IMR-90 (cell line): Measurements from ENCODE around the gene MACC1.

Experiments
- BHLHE40 ChIP-seq: fragments of 150-350 bp; IDR thresholded peaks from 2 replicates; pipeline ENCODE4 v1.6.1; 2016; ENCODE audit warnings: mild to moderate bottlenecking, low read depth, low read length
- CTCF ChIP-seq: conservative IDR thresholded peaks from 2 replicates; pipeline ENCODE4 v1.5.1; 2012; ENCODE audit warnings: mild to moderate bottlenecking, low read depth, low read length, improper control_type of control experiment
- MXI1 ChIP-seq: IDR thresholded peaks from 2 replicates; pipeline ENCODE4 v1.6.1; 2012; ENCODE audit warnings: low read depth, mild to moderate bottlenecking, low read length, moderate library complexity, borderline replicate concordance
- POLR2A ChIP-seq: IDR thresholded peaks from 2 replicates; pipeline ENCODE4 v1.6.1; 2012; ENCODE audit warnings: mild to moderate bottlenecking, low read depth, low read length
- RAD21 ChIP-seq: IDR thresholded peaks from 2 replicates; pipeline ENCODE4 v1.6.1; 2012; ENCODE audit warnings: low read length, improper control_type of control experiment
- RCOR1 ChIP-seq: IDR thresholded peaks from 2 replicates; pipeline ENCODE4 v1.6.1; 2012; ENCODE audit warnings: mild to moderate bottlenecking, low read length, improper control_type of control experiment; ENCODE audit not compliant: insufficient replicate concordance
- RFX5 ChIP-seq: IDR thresholded peaks from 2 replicates; pipeline ENCODE4 v1.8.0; 2012; ENCODE audit warnings: low read depth, mild to moderate bottlenecking, low read length, moderate library complexity
- TF ChIP-seq, protein P1 (sequence below): fragments of 150-350 bp; IDR thresholded peaks from 2 replicates; pipeline ENCODE4 v1.6.1; 2017; ENCODE audit warnings: mild to moderate bottlenecking, antibody characterized with exemption, low read length, low read depth
- TF ChIP-seq, protein P2 (sequence below): fragments of 150-350 bp; IDR thresholded peaks from 2 replicates; pipeline ENCODE4 v1.6.1; 2016; ENCODE audit warnings: low read depth, mild to moderate bottlenecking, low read length, moderate library complexity, borderline replicate concordance

DNA sequence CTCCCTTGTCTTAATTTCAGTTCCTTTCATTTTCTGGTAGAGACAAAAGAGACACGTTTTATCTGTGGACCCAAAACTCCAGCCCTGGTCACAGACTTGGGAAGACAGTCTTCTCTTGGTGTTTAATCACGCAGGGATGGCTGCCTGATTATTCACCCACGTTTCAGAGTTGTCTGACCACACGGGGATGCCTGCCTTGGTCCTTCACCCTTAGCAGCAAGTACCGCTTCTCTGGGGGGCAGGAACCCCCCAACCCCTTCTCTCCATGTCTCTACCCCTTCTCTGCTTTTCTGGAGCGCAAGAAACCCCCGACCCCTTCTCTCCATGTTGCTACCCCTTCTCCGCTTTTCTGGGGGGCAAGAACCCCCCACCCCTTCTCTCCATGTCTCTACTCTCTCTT lies 95.8 kb downstream of the MACC1 start:
- TF ChIP-seq CTCF = no peak
- no peak for TF ChIP-seq MXI1
- no peak for TF ChIP-seq POLR2A
- no peak for TF ChIP-seq BHLHE40
- TF ChIP-seq, protein P1, sequence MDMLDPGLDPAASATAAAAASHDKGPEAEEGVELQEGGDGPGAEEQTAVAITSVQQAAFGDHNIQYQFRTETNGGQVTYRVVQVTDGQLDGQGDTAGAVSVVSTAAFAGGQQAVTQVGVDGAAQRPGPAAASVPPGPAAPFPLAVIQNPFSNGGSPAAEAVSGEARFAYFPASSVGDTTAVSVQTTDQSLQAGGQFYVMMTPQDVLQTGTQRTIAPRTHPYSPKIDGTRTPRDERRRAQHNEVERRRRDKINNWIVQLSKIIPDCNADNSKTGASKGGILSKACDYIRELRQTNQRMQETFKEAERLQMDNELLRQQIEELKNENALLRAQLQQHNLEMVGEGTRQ = no peak
- TF ChIP-seq, protein P2, sequence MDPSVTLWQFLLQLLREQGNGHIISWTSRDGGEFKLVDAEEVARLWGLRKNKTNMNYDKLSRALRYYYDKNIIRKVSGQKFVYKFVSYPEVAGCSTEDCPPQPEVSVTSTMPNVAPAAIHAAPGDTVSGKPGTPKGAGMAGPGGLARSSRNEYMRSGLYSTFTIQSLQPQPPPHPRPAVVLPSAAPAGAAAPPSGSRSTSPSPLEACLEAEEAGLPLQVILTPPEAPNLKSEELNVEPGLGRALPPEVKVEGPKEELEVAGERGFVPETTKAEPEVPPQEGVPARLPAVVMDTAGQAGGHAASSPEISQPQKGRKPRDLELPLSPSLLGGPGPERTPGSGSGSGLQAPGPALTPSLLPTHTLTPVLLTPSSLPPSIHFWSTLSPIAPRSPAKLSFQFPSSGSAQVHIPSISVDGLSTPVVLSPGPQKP = no peak
- TF ChIP-seq RCOR1 = no peak
- TF ChIP-seq RAD21 = no peak
- TF ChIP-seq RFX5 = no peak
